Measurements from ENCODE around the gene PNLIPRP2.

PNLIPRP2 gene

DNA sequence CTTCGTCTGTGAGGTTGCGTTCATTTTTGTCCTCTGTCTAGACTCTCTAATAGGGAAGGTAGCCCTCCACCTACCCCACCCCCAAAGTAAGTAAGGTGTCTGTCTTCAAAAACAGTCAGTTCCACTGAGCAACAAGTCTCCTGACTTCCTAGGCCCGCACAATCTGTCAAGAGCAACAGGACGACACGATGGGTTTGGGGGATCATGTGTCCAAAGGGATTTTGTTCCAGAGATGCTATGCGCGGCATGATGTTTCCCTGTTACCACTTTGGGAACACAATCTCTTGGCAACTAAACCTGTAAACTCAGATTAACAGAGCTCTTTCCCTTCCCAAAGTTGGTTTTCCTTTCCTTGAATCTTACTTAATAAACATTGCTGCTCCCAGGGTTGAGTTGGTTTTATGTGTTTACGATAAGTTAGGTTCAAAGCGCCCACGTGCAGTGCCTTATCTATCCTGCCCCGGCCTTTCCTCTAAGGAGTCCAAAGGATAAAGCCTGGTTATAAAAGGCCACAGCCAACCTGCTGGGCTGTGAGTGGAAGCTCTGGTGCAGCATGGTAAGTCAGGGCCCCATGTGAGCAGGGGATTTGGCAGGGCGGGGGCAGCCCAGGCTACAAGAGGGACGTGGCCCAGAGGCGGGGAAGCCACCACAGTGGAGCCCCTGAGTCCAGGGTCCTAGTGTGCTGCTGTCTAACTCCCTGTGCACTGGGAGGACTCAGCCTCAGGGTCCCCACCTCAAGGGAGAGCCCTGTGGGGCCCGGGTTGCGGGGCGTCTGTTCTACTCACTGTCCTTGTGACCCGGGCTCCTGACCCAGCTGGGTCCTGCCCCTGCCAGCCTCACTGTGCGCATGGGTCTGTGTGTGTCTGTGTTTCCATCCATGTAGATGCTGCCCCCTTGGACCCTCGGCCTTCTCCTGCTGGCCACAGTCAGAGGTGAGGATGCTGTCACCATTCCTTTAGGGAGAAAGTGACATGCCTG, at the start of gene PNLIPRP2:
PNLIPRP2 (plus strand) TSS at position 531 of the 978 bp plus-strand sequence.
- no peak for DNase-seq (ENCODE audit: low read depth in 2 of 2)

DNA sequence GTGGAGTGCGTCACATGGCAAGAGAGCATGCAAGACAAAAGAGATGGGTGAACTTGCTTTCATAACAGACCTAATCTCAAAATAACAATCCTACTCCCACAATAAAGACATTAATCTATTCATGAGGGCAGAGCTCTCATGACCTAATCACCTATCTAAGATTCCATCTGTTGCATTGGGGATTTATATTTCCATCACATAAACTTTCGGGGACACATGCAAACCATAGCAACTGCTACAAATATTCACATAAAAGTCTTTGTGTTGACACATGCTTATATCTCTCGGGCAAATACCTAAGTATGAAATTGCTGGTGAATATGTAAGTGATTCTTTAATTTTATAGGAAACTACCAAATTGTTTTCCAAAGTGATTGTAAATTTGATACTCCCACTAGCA, 46.0 kb upstream of the PNLIPRP2 start:
- no peak for DNase-seq (ENCODE audit: low read depth in 2 of 2)

DNA sequence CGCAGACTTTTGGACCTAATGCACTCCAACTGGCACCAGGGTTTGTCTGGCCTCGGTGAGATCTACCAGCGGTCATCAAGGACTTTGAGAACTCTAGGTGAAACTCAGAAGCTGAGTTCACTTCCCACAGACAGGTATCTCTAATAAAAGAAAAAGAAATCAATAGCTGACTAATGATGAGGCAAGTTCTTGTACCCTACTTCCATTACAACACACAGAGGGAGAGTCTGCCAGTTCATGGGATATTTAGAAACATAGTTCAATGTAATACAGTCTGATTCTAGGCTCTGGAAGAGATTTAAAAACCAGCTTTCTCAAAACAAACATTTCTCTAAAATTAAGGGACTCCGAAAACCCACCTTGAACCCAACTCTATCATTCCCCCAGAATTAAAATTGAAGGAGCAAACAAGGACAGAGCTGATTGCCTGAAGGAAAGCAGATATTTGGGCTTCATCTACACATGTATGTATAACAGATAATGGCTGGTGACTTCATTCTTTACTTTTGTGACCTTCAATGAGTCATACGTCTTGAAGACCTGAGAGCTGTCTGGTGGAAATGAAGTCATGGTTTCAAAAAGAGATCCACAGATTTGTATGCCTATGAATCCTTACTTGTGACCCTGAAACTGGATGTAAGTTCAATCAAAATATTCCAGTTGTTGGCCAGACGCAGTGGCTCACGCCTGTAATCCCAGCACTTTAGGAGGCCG, 32.7 kb upstream of the PNLIPRP2 start:
- DNase-seq (ENCODE audit: low read depth in 2 of 2) = no peak

DNA sequence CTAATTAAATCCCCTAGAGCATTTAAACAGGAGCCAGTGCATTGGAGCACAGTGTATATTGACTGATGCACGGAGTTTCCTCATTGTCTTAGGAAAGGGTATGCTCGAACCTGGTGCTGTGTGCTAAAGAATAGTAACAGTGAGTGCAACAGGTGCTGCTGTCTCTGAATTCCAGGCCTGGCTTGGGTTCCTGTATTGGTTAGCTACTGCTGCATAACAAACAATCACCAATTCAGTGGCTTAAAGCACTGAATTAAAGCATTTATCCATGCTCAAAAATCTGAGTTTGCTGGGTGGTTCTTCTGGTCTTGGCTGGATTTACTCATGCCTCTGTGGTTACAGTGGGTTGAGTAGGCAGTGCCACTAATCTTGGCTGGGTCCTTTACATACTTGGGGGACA, 31.8 kb upstream of the PNLIPRP2 start:
- DNase-seq (ENCODE audit: low read depth in 2 of 2) = no peak

DNA sequence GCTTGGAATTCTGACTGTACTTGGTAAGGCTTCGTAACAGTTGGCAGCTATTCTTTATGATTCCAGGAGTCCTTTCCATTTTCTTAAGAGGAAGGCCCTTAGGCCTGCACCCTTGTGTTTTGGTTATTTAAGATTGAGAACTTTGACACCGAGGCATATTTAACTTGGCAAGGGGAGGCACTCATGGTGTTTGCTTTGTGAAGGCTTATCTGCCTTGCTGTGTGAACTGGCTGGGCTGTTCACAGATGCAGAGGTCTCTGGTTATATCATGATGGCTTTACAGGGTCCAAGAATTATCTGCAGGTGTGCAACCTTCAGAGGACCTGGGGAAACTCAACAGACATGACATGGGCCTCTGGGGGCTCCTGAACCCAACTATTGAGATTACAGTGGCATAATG, 30.8 kb upstream of the PNLIPRP2 start:
- DNase-seq (ENCODE audit: low read depth in 2 of 2) = no peak

DNA sequence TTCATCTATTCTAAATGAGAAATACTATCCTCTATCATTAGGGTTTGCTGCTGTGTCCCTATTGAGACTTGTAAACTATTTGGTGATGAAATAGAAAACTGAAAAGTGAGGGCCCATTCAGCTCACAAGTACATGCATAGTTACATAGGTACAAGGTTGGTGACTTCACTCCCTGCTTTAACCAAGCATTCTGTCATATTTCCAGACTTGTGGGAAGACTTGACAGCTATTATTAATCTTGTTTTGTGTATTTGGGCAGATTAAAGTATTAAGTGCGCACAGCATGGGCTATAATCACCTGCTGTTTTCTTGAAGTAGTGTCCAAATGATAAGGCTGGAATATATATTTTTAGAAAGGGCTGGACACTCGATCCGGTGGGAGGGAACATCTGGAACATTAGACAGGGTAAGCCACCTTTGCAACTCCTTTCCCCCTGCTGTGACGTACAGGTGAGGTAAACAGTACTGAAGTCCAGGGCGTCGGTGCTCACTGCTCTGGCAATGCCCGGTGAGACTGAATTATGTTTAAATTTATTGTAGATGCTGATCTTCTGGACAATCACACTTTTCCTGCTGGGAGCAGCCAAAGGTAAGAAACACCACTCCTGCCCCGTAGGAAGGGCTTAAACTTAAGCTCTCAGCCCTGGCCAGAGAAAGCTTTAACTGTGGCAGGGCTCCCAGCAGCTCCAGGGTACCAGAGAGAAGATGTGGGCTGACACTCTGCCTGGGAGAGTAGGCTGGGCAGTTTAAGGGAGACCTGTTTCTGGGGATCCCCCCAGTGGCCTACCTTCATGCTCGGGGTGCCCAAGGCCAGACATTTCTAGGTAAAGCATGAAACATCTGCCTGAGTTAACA, 29.9 kb upstream of the PNLIPRP2 start, which contains the start of gene PNLIPRP1:
PNLIPRP1 (plus strand) TSS at position 370 of the 855 bp plus-strand sequence; CDS start at position 541, 171 bp downstream.
- no peak for DNase-seq (ENCODE audit: low read depth in 2 of 2)

DNA sequence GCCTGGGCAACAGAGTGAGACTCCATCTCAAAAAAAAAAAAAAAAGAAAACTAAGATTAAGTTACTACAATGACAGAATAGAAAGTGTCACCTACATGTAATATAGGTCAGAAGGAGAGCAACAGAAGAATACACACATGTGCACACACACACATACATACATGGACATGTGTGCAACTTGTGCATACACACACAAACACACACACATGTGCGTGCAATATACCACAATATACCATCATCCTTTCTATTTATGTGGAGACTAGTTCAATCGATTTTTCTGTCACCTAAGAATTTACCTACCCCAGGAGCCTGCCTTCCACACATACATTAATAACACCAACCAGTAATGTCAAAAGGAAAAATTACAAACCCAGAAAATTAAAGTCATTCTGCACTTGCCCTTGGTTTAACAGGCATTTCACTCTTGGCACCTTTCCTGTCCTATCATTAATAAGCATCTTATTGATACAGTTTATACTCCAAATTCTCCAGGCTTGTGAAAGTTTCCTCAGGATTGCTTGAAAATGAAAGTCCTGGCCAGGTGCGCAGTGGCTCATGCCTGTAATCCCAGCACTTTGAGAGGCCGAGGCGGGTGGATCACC, 27.5 kb upstream of the PNLIPRP2 start:
- DNase-seq (ENCODE audit: low read depth in 2 of 2) = no peak

DNA sequence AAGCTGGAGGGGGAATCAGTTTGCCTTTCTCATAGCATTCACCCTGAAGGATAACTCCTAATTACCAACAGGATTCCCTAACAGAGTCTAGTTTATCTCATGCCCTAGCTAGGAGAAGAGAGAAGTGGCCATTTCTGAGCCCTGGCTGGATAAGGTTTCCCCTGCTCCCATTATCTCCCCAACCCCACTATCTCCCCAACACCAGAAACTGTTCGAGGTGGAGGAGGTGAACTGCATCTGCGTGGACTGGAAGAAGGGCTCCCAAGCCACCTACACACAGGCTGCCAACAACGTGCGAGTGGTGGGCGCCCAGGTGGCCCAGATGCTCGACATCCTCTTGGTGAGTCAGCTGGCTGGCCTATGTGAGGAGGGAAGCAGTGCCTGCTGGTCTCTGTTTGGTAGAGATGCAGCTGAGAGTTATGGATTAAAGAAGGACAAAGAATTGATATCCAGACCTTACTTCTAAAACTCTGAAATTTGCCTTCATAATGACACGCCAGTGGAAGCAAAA, 26.2 kb upstream of the PNLIPRP2 start:
- DNase-seq (ENCODE audit: low read depth in 2 of 2) = no peak

DNA sequence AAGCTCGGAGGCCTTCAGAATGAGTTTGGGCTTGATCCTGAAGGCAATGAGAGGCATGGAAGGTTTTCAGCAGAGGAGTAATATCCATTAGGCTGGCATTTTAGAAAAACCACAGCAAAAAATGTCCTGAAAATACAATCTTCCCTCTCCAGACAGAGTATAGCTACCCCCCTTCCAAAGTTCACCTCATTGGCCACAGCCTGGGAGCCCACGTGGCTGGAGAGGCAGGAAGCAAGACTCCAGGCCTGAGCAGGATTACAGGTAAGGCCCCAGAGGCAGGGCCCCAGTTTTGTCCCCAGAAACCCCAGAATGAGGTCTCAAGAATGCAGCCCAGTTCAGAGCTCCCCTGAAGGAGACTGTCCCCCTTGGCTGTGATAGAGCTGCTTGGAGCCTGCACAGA, 24.7 kb upstream of the PNLIPRP2 start:
- no peak for DNase-seq (ENCODE audit: low read depth in 2 of 2)

DNA sequence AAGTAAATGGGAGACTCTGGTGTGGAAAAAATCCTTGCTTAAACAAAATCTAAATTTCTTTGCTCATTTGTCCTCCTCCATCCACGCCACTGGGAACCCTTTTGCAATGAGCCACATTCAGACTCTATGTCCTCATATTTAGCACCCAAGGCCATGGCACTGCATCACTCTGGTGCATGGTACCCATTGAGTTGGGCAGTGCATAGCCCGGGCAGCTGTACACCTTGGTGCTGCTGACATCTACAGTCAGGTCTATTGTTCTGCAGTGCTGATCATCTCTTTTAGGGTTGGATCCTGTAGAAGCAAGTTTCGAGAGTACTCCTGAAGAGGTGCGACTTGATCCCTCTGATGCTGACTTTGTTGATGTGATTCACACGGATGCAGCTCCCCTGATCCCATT, 23.2 kb upstream of the PNLIPRP2 start:
- no peak for DNase-seq (ENCODE audit: low read depth in 2 of 2)

DNA sequence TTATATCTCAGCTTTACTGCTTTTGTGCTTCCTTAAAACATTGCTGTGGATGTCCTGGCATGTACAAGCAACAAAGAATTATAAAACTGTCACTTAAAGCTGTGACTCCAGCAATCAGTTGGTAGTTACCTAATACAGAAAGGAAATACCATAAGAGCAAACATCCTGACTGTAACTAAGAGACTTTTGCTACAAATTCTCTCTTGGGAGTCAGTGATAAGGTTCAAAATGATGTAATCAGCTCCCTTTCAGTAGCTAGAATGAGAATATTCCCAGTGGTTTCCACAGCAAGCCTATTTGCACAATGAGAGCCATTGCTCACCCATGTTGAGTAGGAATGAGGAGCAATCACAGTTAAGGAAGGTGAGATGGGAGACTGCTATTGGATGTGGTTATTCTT, 22.4 kb upstream of the PNLIPRP2 start:
- no peak for DNase-seq (ENCODE audit: low read depth in 2 of 2)

DNA sequence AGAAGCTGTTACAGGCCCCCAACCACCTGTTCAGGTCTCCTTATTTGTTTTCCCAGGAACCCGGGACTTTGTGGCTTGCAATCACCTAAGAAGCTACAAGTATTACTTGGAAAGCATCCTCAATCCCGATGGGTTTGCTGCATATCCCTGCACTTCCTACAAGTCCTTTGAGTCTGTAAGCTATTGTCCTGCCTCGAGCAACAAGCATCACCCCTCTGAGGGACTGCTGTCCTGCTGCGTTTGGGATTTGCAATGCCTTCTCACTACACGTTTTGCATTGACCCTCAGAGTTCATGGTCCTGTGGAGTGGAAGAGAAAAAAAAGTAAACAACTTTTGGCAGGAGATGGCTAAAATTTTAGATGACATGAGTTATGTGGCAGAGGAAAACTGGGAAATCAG, 20.8 kb upstream of the PNLIPRP2 start:
- DNase-seq (ENCODE audit: low read depth in 2 of 2) = no peak

DNA sequence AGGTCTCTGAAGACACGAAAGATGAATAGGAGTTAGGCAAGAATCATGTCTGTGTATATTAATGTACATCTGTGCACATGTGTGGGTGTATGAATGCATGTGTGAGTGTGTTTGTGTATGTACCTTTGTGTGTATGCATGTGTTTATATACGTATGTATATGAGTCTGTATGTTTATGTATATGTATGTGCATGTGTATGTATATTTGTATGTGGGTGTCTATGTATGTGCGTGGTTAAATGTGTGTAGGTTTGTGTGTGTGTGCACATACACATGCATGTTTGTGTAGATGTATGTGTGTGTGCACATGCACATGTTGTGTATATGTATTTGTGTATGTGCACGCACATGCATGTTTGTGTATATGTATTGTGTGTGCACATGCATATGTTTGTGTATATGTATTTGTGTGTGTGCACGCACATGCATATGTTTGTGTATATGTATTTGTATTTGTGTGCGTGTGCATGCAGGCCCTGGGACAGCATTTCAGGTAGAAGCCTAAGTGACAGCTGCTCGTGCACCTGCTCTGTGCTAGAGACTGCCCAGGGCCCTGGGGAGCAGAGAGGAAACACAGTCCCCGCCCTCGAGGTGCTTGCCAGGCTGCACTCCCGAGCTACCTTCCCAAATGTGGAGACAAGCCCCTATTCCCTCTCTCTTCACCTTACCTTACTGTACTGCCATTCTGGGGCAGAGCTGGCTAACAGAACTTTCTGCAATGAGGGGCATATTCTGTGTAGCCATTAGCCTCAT, 17.9 kb upstream of the PNLIPRP2 start:
- DNase-seq (ENCODE audit: low read depth in 2 of 2) = no peak

DNA sequence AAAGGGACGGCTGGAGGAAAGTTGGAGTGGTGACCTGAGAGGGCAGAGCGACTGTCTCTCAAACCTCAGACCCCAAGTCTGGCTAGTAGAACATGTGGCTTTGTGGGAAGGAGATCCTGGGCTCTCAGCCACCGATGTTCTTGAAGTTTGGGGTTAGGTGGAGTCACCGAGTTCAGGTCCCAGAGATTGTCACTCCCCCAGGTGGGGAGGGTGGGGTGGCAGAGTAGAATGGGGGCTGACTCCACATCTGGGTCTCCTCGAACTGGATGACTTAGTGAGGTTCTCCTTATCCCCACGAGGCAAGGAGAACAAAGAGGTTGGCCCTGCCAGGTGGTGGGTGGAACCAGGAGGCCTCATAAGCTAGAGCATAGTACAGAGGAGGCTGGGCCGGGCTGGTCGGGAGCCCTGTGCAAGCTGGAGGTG, 14.7 kb upstream of the PNLIPRP2 start:
- no peak for DNase-seq (ENCODE audit: low read depth in 2 of 2)

DNA sequence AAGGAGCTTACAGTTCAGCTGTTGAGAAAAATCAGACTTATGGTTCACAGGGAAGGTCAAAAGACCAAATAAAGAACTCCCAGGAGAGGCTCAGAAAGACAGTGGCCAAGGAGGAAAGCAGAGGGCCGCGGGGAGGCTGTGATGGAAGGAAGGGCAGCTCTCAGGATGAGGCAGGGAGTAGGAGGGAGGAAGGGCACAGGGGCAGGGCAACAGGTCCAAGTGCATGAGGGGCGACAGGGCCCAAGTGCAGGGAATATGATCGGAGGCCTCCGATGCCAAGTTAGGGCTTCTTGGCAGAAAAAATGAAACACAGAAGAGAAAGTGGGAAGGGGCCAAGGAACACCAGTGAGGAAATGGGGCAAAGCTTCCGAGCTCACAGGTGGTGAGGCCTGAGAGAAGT, 13.4 kb upstream of the PNLIPRP2 start:
- no peak for DNase-seq (ENCODE audit: low read depth in 2 of 2)

DNA sequence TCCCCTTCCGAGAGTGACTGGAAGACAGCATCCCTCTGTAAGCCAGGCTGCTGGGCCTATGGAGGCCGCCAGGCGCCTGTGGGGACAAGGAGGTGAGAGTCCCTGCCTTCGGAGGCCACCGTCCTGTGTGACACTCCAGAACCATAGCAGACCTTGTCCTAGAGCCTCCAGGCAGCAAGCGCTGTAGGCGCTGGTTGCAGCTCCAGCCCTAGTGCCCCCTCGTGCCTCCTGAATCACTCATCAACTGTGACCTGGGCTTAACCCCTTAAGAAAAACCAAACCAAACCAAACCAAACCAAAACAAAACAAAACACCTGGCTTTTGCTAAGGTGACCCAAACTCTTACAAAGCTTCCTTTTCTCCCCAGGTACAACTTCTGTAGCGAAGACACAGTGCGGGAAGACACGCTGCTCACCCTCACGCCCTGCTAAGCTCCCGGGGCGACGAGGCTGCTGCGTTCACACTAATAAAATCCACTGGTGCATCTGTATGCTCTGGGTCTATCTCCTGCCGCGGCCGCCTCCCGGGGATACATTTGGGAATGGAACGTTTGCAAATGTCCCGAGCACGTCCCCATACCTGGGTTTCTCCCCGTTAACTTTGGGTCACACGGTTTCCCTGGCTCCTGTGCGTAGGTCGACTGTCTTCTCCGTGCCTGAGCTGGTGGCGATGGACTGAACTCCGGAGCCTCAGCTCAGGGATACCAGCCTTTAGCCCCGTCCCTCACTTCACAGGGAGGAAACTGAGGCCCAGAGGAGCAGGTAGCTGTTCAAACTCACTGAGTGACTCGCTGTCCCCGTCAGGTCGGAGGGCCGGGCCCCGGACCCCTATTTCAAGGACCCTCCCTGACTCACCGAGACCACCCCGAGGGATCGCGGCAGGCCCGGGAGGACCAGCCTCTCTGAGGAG, 11.8 kb upstream of the PNLIPRP2 start:
- DNase-seq (ENCODE audit: low read depth in 2 of 2) = no peak

DNA sequence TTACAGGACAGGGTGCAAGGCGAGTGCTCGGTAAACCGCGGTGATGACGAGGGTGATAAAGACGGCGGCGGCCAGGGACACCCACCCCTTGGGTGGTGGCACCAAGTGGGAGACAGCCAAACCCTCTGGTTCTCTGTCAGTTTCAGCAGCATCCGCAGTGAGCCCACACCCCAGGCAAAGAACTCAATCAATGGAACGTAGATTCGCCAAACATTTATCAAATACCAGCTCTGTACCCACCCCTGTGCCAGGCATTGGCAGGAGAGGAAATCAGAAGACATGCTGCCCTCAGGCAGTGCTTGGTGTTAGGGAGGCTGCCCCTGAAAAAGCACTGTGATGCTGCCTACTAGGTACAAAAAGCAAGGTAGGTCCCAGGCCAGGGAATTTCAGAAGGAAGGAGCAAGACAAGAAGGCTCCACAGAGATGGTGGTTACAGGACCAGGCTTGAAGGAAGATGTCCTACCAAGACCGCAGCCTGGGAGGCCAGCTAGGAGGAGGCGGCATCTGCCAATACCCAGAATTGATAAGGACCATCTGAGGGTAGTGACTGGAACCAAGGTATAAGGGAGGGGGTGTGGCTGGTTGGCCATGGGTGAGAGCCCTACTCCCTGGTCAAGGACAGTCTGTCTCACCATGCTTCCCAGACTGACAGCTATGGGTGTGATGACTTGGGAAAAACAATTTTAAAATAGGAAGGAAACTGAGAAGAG, 10.2 kb upstream of the PNLIPRP2 start:
- no peak for DNase-seq (ENCODE audit: low read depth in 2 of 2)

DNA sequence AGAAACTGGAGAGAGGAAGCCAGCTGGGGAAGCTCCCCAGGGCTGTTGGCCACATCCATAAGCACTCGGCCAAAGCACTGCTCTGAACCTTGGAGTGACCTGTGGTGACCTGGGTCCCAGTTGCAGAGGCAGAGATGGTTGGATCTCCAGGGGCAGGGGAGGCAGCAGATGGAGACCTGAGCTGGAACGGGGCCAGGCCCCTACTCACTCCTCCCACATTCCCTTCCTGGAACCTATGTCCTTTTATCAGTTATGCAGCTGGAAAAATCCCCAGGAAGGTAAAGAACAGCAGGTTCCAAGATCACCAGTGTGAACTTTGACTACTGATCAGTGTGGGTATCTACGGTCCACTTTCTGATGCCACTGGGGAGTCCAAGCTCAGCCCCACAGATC, 9.6 kb upstream of the PNLIPRP2 start:
- DNase-seq (ENCODE audit: low read depth in 2 of 2) = no peak

Measured in fibroblast of skin of left quadriceps (primary cell).